ENCODE results near the gene TULP4.
"Not testable (repeated sequence)": the region's sequence is repeated elsewhere in the genome, so short reads cannot be mapped to it uniquely, and the experiment has no call there.

TULP4 gene

GRCh38 chr6:158508450-158508849 lies 196.2 kb downstream of the TULP4 start:
- DNase-seq, result no peak

- no peak for DNase-seq
Measured at GRCh38 chr6:158509465-158509864, 197.2 kb downstream of the TULP4 start.

GRCh38 chr6:158512809-158513208 lies 200.5 kb downstream of the TULP4 start:
- DNase-seq, result no peak

- no peak for DNase-seq
Measured at GRCh38 chr6:158514176-158514575, 201.9 kb downstream of the TULP4 start.

GRCh38 chr6:158514991-158515390 lies 202.7 kb downstream of the TULP4 start:
- no peak for DNase-seq

- no peak for DNase-seq
Measured at GRCh38 chr6:158516098-158516497, 203.8 kb downstream of the TULP4 start.

GRCh38 chr6:158517038-158517437 lies 204.8 kb downstream of the TULP4 start:
- DNase-seq, result no peak

GRCh38 chr6:158517581-158517980 lies 205.3 kb downstream of the TULP4 start:
- no peak for DNase-seq

- DNase-seq, result peak; percentile 68
Measured at GRCh38 chr6:158518191-158519127, 206.2 kb downstream of the TULP4 start.

GRCh38 chr6:158519300-158519699 lies 207.0 kb downstream of the TULP4 start:
- DNase-seq, result no peak

GRCh38 chr6:158519761-158520160 lies 207.5 kb downstream of the TULP4 start:
- no peak for DNase-seq

- DNase-seq, result not testable (repeated sequence)
Measured at GRCh38 chr6:158520975-158521374, 208.7 kb downstream of the TULP4 start.

GRCh38 chr6:158521759-158522158 lies 209.5 kb downstream of the TULP4 start:
- no peak for DNase-seq

- no peak for DNase-seq
Measured at GRCh38 chr6:158522616-158523015, 210.4 kb downstream of the TULP4 start.

- no peak for DNase-seq
Measured at GRCh38 chr6:158524311-158524710, 212.0 kb downstream of the TULP4 start.

GRCh38 chr6:158527858-158528257 lies 215.6 kb downstream of the TULP4 start:
- DNase-seq, result not testable (repeated sequence)

GRCh38 chr6:158528826-158529225 lies 216.6 kb downstream of the TULP4 start:
- DNase-seq, result no peak

GRCh38 chr6:158529629-158530028 lies 217.4 kb downstream of the TULP4 start:
- DNase-seq, result no peak

GRCh38 chr6:158531566-158531965 lies 219.3 kb downstream of the TULP4 start:
- no peak for DNase-seq

GRCh38 chr6:158531970-158532369 lies 219.7 kb downstream of the TULP4 start:
- no peak for DNase-seq

GRCh38 chr6:158536084-158536890 lies 224.0 kb downstream of the TULP4 start:
- DNase-seq, result peak; percentile 77

- DNase-seq, result peak; percentile 27
Measured at GRCh38 chr6:158536891-158537798, 224.9 kb downstream of the TULP4 start.

GRCh38 chr6:158538741-158539140 lies 226.5 kb downstream of the TULP4 start:
- no peak for DNase-seq
